ENCODE data around the gene AQP1. TPM values are rescaled to one million over a fixed set of nuclear protein-coding genes. Genes with fewer than 3 reads are reported as not detected.

AQP1 gene
- total RNA-seq, 1 donor from 2014 or later = 1,132 TPM

DNA sequence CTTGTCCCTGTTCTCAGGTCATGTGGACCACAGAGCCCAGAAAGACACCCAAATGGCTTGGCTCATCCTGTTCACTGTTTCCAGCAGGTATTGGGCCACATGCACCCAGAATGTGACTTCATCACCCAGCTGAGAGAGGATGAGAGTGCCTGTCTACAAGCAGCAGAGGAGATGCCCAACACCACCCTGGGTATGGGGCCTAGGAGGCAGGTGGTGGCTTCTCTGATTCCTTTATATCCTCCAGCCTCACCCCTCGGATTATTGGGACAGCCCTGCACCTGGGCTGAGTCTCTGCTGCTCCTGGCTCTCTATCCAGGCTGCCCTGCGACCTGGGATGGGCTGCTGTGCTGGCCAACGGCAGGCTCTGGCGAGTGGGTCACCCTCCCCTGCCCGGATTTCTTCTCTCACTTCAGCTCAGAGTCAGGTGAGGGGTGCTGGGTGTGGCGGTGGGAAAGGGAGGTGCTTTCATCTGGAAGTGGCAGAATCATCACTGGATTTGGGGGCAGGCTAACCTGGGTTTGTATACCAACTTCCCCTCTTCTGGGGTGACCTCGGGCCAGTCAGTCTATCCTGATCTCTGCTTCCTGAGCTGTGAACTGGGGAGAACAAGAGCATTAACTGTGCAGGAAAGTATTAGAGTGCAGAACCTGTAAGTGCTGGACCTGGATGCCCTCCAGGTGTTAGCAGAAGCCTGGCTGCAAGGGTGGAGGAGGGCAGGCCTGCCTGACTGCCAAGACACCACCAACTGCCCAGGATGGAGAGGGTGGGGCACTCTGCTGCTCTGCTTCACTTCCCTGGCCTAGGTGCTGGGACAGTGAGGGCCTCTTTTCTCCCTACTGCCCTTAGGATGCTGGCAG, 57.3 kb downstream of the AQP1 start:
- DNase-seq (no peak), ATAC-seq (peak; percentile 47)
- Histone ChIP-seq H3K9me3 (no peaks in the 10 kb centered on the region), H3K4me3 (no peak overlapping the region), H3K36me3 (no peaks in the 10 kb centered on the region), H3K4me1 (no peaks in the 10 kb centered on the region), H3K27me3 (no peaks in the 10 kb centered on the region), H3K27ac (no peak overlapping the region)
- TF ChIP-seq, protein P1, sequence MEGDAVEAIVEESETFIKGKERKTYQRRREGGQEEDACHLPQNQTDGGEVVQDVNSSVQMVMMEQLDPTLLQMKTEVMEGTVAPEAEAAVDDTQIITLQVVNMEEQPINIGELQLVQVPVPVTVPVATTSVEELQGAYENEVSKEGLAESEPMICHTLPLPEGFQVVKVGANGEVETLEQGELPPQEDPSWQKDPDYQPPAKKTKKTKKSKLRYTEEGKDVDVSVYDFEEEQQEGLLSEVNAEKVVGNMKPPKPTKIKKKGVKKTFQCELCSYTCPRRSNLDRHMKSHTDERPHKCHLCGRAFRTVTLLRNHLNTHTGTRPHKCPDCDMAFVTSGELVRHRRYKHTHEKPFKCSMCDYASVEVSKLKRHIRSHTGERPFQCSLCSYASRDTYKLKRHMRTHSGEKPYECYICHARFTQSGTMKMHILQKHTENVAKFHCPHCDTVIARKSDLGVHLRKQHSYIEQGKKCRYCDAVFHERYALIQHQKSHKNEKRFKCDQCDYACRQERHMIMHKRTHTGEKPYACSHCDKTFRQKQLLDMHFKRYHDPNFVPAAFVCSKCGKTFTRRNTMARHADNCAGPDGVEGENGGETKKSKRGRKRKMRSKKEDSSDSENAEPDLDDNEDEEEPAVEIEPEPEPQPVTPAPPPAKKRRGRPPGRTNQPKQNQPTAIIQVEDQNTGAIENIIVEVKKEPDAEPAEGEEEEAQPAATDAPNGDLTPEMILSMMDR (IDR thresholded peaks at IDR 0.05) = no peak
- intact Hi-C loops (cut with DNase I) = no loop called here

DNA sequence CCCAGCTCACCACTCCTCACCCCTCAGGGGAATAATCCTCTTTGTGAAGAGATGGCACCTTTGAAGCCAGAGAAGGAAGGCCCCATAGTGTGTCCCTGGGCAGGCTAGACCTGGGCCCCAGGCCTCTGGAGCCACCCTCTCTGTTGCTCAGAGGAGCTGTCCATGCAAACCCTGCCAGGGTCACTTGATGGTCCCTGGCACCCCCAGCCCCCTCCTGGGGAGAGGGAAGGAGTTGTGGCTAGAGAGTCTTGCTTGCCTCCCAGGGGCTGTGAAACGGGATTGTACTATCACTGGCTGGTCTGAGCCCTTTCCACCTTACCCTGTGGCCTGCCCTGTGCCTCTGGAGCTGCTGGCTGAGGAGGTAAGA, 57.9 kb downstream of the AQP1 start:
- DNase-seq = no peak
- Histone ChIP-seq H3K4me3 (no peak overlapping the region), H3K4me1 (no peaks in the 10 kb centered on the region), H3K36me3 (no peaks in the 10 kb centered on the region), H3K27me3 (no peaks in the 10 kb centered on the region), H3K27ac (no peak overlapping the region), H3K9me3 (no peaks in the 10 kb centered on the region)
- no peak for ATAC-seq
- intact Hi-C loops (cut with DNase I) = no loop called here
- TF ChIP-seq, protein P1 (IDR thresholded peaks at IDR 0.05) = no peak

DNA sequence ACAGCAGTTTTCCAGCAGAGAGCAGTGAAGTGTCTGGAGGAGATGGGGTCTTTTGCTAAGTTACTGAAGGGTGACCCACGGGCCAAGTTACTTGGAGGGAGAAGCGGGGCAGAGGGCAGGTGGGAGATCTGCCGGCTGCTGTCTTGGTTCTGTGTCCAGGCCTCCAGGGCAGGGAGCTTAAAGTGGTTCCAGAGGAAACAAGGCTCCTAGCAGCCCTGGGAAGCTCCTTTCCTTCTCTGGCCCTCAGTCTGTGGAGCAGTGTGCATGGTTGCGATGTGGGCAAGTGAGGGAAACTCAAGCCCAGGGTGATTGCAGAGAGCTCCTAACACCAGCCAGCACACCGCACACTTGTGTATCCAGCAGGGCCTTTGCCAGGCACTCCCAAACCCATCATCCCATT, 58.4 kb downstream of the AQP1 start:
- ATAC-seq = no peak
- intact Hi-C loops (cut with DNase I) = loop anchor here (10.0 kb wide), 1 partner anchor 165 kb away; no protein-coding TSS in a partner anchor
- TF ChIP-seq, protein P1 (IDR thresholded peaks at IDR 0.05) = no peak
- Histone ChIP-seq H3K27ac (no peak overlapping the region), H3K4me3 (no peak overlapping the region), H3K4me1 (no peaks in the 10 kb centered on the region), H3K36me3 (no peaks in the 10 kb centered on the region), H3K27me3 (no peaks in the 10 kb centered on the region), H3K9me3 (no peaks in the 10 kb centered on the region)
- no peak for DNase-seq

DNA sequence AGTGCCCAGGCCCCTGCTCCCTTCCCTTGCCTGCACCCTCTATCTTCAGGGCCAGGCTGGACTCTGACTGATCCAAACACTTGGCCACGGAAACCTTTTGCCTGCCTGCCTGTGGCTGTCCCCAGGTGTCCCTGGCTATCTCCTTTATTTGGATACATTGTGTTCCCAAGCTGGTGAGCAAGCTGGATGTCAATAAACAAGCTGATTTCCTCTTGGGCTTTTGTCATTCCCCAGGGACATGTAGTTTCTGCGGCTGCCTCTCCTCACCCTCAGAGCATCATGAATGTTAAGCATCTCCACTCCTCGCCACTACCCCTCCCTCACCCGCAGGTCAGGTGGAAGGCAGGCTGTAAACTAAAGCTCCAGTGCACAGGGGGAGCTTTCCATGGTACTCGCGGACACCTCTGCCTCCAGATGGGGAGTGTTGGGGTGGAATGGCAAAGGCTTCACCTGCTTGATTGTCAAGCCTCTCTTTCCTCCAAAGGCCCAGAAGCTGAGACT, 59.0 kb downstream of the AQP1 start:
- intact Hi-C loops (cut with DNase I) = loop anchor here (10.0 kb wide), 1 partner anchor 166 kb away; no protein-coding TSS in a partner anchor
- TF ChIP-seq, protein P1 (IDR thresholded peaks at IDR 0.05) = no peak
- Histone ChIP-seq H3K4me1 (no peaks in the 10 kb centered on the region), H3K27ac (no peak overlapping the region), H3K27me3 (no peaks in the 10 kb centered on the region), H3K36me3 (no peaks in the 10 kb centered on the region), H3K9me3 (no peaks in the 10 kb centered on the region), H3K4me3 (no peak overlapping the region)
- DNase-seq = no peak
- no peak for ATAC-seq

DNA sequence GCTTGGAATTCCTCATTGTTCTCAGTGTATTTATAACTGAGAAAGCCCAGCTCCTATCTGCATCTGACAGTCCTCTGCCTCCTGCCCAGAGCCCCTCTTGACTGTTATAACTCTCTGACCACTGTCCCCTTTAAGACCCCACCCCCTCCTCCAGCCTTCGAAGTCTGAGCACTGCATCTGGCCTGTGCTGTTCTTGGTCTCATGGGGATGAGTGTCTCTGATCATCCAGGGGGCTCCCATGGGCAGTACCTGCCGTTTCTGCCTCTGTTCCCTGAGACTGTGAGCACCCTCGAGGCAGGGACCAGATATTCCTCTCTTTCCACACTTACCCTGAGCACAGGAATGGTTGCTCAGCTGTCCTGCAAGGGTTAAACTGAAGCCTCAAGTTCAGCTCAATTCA, 59.8 kb downstream of the AQP1 start:
- no peak for ATAC-seq
- intact Hi-C loops (cut with DNase I) = loop anchor here (10.0 kb wide), 1 partner anchor 167 kb away; no protein-coding TSS in a partner anchor

More for the DNA sequence above, 59.8 kb downstream of the AQP1 start:
- no peaks in the 10 kb centered on the region for H3K4me1 ChIP-seq
- H3K9me3 ChIP-seq = no peaks in the 10 kb centered on the region
- no peaks in the 10 kb centered on the region for H3K36me3 ChIP-seq
- H3K27me3 ChIP-seq = no peaks in the 10 kb centered on the region
- TF ChIP-seq, protein P1 (IDR thresholded peaks at IDR 0.05) = no peak
- no peak overlapping the region for H3K4me3 ChIP-seq
- H3K27ac ChIP-seq = no peak overlapping the region
- no peak for DNase-seq

All from upper lobe of right lung (tissue), 1 donor.